Spleen (tissue), 7 donors: ENCODE data around the gene DYSF.

Experiments used
- POLR2A ChIP-seq, 3 donors: fragments of 450-650 bp; IDR thresholded peaks; one replicate each; pipeline ENCODE4 v1.5.1; 2017; ENCODE audit warnings: antibody characterized with exemption in 3 of 3, mild to moderate bottlenecking in 1 of 3
- TF ChIP-seq, protein P1 (sequence below), 11 experiments: fragments of 200-600 bp in 7 of 11; fragments of 450-650 bp in 4 of 11; sonication (generic) in 4 of 11; IDR thresholded peaks in 8 of 11; conservative IDR thresholded peaks in 3 of 11; 1 replicate in 7 of 11; 2 replicates in 4 of 11; pipeline versions ENCODE4 v1.4.0 to v1.8.0; 2016 to 2021; ENCODE audit warnings: antibody characterized with exemption in 11 of 11, inconsistent platforms in 4 of 11, mild to moderate bottlenecking in 1 of 11
- donor health status: DM: no; HTN: no; CAD: no; lungs with moderate emphysema.
- donor health status: DM: no; HTN: no; CAD: no.
- donor health status: DM: no; HTN: no; CAD: no.

DNA sequence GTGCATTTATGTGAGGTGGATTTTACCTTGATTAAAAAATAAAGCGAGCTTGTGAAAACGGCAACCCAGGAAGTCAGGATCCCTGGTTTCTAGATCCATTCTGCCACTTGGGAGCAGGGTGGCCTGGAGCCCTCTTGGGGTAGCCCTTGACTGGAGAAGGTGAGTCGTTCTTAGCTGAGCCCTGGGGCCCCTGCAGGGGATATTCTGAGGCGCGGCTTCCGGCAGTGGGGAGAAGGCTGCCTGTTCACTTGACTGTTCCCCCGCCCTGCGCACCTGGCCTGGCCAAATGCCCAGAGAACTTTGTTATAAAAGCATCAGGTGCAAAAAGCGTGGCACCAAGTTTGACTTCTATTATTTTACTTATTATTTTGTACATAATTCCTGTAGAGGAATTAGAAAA lies 221.9 kb downstream of the DYSF start:
- TF ChIP-seq, protein P1, sequence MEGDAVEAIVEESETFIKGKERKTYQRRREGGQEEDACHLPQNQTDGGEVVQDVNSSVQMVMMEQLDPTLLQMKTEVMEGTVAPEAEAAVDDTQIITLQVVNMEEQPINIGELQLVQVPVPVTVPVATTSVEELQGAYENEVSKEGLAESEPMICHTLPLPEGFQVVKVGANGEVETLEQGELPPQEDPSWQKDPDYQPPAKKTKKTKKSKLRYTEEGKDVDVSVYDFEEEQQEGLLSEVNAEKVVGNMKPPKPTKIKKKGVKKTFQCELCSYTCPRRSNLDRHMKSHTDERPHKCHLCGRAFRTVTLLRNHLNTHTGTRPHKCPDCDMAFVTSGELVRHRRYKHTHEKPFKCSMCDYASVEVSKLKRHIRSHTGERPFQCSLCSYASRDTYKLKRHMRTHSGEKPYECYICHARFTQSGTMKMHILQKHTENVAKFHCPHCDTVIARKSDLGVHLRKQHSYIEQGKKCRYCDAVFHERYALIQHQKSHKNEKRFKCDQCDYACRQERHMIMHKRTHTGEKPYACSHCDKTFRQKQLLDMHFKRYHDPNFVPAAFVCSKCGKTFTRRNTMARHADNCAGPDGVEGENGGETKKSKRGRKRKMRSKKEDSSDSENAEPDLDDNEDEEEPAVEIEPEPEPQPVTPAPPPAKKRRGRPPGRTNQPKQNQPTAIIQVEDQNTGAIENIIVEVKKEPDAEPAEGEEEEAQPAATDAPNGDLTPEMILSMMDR (IDR thresholded peaks at IDR 0.05 in 8 of 11, conservative IDR thresholded peaks at IDR 0.05 in 3 of 11), result no peak
- no peak for TF ChIP-seq POLR2A (IDR thresholded peaks at IDR 0.05)
